ENCODE measurements around the gene KCTD14.

DNA sequence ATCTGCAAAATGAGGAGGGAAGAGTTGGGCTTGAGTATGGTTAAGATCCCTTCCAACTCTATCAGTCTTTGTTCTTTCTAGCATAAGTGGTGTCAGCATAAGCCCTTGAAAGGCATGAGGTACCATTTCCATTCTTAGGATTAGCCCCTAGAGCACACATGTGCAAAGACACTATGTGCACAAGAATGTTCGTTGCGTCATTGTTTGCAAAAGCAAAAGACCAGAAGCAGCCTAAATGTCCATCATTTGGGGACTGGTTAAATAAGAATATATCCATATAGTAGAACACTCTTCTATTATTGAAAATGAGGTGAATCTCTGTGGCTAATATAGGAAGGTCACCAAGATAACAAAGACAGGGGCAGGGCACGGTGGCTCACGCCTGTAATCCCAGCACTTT lies 10.0 kb upstream of the KCTD14 start:
- TF ChIP-seq, protein P1, sequence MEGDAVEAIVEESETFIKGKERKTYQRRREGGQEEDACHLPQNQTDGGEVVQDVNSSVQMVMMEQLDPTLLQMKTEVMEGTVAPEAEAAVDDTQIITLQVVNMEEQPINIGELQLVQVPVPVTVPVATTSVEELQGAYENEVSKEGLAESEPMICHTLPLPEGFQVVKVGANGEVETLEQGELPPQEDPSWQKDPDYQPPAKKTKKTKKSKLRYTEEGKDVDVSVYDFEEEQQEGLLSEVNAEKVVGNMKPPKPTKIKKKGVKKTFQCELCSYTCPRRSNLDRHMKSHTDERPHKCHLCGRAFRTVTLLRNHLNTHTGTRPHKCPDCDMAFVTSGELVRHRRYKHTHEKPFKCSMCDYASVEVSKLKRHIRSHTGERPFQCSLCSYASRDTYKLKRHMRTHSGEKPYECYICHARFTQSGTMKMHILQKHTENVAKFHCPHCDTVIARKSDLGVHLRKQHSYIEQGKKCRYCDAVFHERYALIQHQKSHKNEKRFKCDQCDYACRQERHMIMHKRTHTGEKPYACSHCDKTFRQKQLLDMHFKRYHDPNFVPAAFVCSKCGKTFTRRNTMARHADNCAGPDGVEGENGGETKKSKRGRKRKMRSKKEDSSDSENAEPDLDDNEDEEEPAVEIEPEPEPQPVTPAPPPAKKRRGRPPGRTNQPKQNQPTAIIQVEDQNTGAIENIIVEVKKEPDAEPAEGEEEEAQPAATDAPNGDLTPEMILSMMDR (IDR thresholded peaks at IDR 0.05; ENCODE audit: low read length), result no peak
- TF ChIP-seq EZH2 (IDR thresholded peaks at IDR 0.05; ENCODE audit: borderline replicate concordance, low read length), result no peak
